GM12878 (cell line): ENCODE data around the gene CLEC16A. TPM values are rescaled to one million over a fixed set of nuclear protein-coding genes. Genes with fewer than 3 reads are reported as not detected.

ENCODE experiments used
- ATAC-seq: fragments of 200-7000 bp; cut with Tn5 transposase; 3 replicates; pipeline ENCODE4 v1.9.1; 2020; ENCODE audit warnings: mild to moderate bottlenecking, moderate library complexity
- BruUV-seq: library from RNA; stranded (reverse); fragments of 400-500 nt; replicated peaks from 2 replicates; lab custom pipeline; 2021; lab: Mats Ljungman, UMichigan
- CTCF ChIA-PET: fragments of 300-600 bp; sonication (Branson Sonifier 250); formaldehyde crosslinking; extraction: SDS; loops from one replicate; lab custom pipeline; 2021; ENCODE audit warnings: inconsistent platforms; lab: Yijun Ruan, JAX
- POLR2A ChIA-PET: fragments of 350-600 bp; formaldehyde crosslinking; extraction: SDS; loops from one replicate; lab custom pipeline; 2021; ENCODE audit warnings: inconsistent platforms; lab: Charles Lee
- RAD21 ChIA-PET: fragments of 300-600 bp; sonication (Branson Sonifier 250); formaldehyde crosslinking; loops from one replicate; lab custom pipeline; 2023; ENCODE audit warnings: antibody characterized with exemption; ENCODE audit not compliant: unreplicated experiment; lab: Charles Lee
- SMC1A ChIA-PET: fragments of 300-600 bp; sonication (Branson Sonifier 250); formaldehyde crosslinking; loops from one replicate; lab custom pipeline; 2023; ENCODE audit not compliant: unreplicated experiment, uncharacterized antibody; lab: Charles Lee
- DNase-seq: peaks from one replicate; pipeline ENCODE4 v3.0.0-alpha.2; 2011; ENCODE audit warnings: low read depth, low spot score
- FAIRE-seq: peaks from 3 replicates; lab custom pipeline; 2011; peaks lifted over from hg19 to GRCh38; lab: Jason Lieb, UNC
- H2AFZ ChIP-seq: 2 replicates; pipeline ENCODE4 v1.6.0; 2011; ENCODE audit warnings: low read depth, low read length, control low read depth; ENCODE audit not compliant: control insufficient read depth
- H3K27ac ChIP-seq: 2 replicates; pipeline ENCODE4 v1.5.1; 2011; ENCODE audit warnings: control low read depth; ENCODE audit not compliant: control insufficient read depth, insufficient read depth
- H3K27me3 ChIP-seq, 2 experiments: replicated peaks in 1 of 2; 2 replicates each; pipeline versions ENCODE4 v1.6.0 to v1.6.1; 2011; ENCODE audit warnings: low read length in 1 of 2; ENCODE audit not compliant: control insufficient read depth in 2 of 2, insufficient read depth in 2 of 2
- H3K36me3 ChIP-seq, 2 experiments: 2 replicates each; pipeline ENCODE4 v1.5.1; 2011; ENCODE audit warnings: low read length in 1 of 2; ENCODE audit not compliant: control insufficient read depth in 2 of 2, insufficient read depth in 2 of 2
- H3K4me1 ChIP-seq: 2 replicates; pipeline ENCODE4 v1.6.1; 2011; ENCODE audit warnings: mild to moderate bottlenecking, low read length, moderate library complexity, mixed read lengths; ENCODE audit not compliant: control insufficient read depth, insufficient read depth
- H3K4me2 ChIP-seq: 2 replicates; pipeline ENCODE4 v1.6.0; 2011; ENCODE audit warnings: control low read depth; ENCODE audit not compliant: control insufficient read depth, insufficient read depth
- H3K4me3 ChIP-seq: fragments of 200-600 bp; sonication (generic); 2 replicates; pipeline ENCODE4 v1.5.1; 2016
- H3K79me2 ChIP-seq: 2 replicates; pipeline ENCODE4 v1.6.0; 2011; ENCODE audit warnings: low read length; ENCODE audit not compliant: control insufficient read depth, insufficient read depth
- H3K9ac ChIP-seq: 2 replicates; pipeline ENCODE4 v1.8.0; 2011; ENCODE audit warnings: low read length, control low read depth, mixed read lengths; ENCODE audit not compliant: control insufficient read depth, insufficient read depth
- H3K9me3 ChIP-seq: replicated peaks from 3 replicates; pipeline ENCODE4 v1.5.1; 2011; ENCODE audit warnings: mild to moderate bottlenecking, low read length; ENCODE audit not compliant: control insufficient read depth, insufficient read depth
- H4K20me1 ChIP-seq: 2 replicates; pipeline ENCODE4 v1.6.0; 2011; ENCODE audit not compliant: control insufficient read depth, insufficient read depth
- BACH1 ChIP-seq: fragments of 450-650 bp; IDR thresholded peaks from 2 replicates; pipeline ENCODE4 v1.6.1; 2017; ENCODE audit warnings: mild to moderate bottlenecking, borderline replicate concordance
- BMI1 ChIP-seq: fragments of 450-650 bp; IDR thresholded peaks from 2 replicates; pipeline ENCODE4 v1.6.1; 2016; ENCODE audit warnings: mild to moderate bottlenecking, moderate library complexity, borderline replicate concordance
- CBX3 ChIP-seq: fragments of 200-600 bp; sonication (generic); IDR thresholded peaks from 2 replicates; pipeline ENCODE4 v1.6.1; 2016; ENCODE audit warnings: low read depth, borderline replicate concordance
- EGR1 ChIP-seq, 2 experiments: IDR thresholded peaks; 1 replicate in 1 of 2; 2 replicates in 1 of 2; pipeline ENCODE4 v1.6.1; 2011 to 2012; ENCODE audit warnings: low read depth in 2 of 2, low read length in 2 of 2, borderline replicate concordance in 1 of 2, mild to moderate bottlenecking in 1 of 2, moderate library complexity in 1 of 2
- FOXK2 ChIP-seq: fragments of 450-650 bp; IDR thresholded peaks from 2 replicates; pipeline ENCODE4 v1.6.1; 2017; ENCODE audit warnings: mild to moderate bottlenecking, moderate library complexity
- GABPA ChIP-seq: IDR thresholded peaks from 2 replicates; pipeline ENCODE4 v1.6.1; 2014; ENCODE audit warnings: antibody characterized with exemption, low read depth, mild to moderate bottlenecking, inconsistent platforms
- HDAC2 ChIP-seq: fragments of 200-600 bp; sonication (generic); IDR thresholded peaks from 2 replicates; pipeline ENCODE4 v1.6.1; 2017
- IRF4 ChIP-seq: IDR thresholded peaks from 2 replicates; pipeline ENCODE4 v1.6.1; 2011; ENCODE audit warnings: low read depth, low read length
- KLF5 ChIP-seq: fragments of 450-650 bp; IDR thresholded peaks from 2 replicates; pipeline ENCODE4 v1.6.1; 2014; ENCODE audit warnings: mild to moderate bottlenecking; ENCODE audit not compliant: partially characterized antibody
- MYB ChIP-seq: fragments of 150-350 bp; IDR thresholded peaks from 2 replicates; pipeline ENCODE4 v1.6.1; 2014; ENCODE audit warnings: mild to moderate bottlenecking, low read depth, low read length, borderline replicate concordance
- PAX5 ChIP-seq: IDR thresholded peaks from 2 replicates; pipeline ENCODE4 v1.6.1; 2011; ENCODE audit warnings: low read depth, low read length, borderline replicate concordance
- ZNF24 ChIP-seq: fragments of 450-650 bp; IDR thresholded peaks from 2 replicates; pipeline ENCODE4 v1.6.1; 2017; ENCODE audit warnings: antibody characterized with exemption, mild to moderate bottlenecking
- ZSCAN29 ChIP-seq: fragments of 450-650 bp; IDR thresholded peaks from 2 replicates; pipeline ENCODE4 v1.6.1; 2017; ENCODE audit warnings: mild to moderate bottlenecking, moderate library complexity
- WGBS: methylation state at CpG from one replicate; pipeline ENCODE4 v1.1.6; 2016; ENCODE audit warnings: low lambda C conversion rate; ENCODE audit not compliant: insufficient replicate concordance, insufficient coverage; ENCODE audit errors: missing lambda C conversion rate; 5-methylcytosine and 5-hydroxymethylcytosine counted together
- in situ Hi-C: fragments of 300-500 bp; cut with MboI; formaldehyde crosslinking; loops from 9 replicates; pipeline ENCODE4 v1.14.3; 2018; ENCODE audit warnings: mixed read lengths
- intact Hi-C: fragments of 100-400 bp; cut with micrococcal nuclease; formaldehyde crosslinking; loops from one replicate; pipeline ENCODE4 v1.14.2; 2022; ENCODE audit not compliant: unreplicated experiment
- polyA plus RNA-seq, 11 experiments: library from polyadenylated mRNA; depleted of rRNA in 4 of 11; unstranded in 6 of 11; stranded (reverse) in 5 of 11; fragments of >200 nt; fragmentation: Nextera tagmentation in 4 of 11; fragmentation: Illumina TruSeq in 1 of 11; extraction: Ambion mirVana in 4 of 11; extraction: Trizol in 1 of 11; gene quantifications; 1 replicate in 1 of 11; 2 replicates in 10 of 11; pipeline versions ENCODE4 v1.2.1 to v1.2.3, GENCODE V29; 2011 to 2016; ENCODE audit warnings: inconsistent platforms in 2 of 11, missing spikeins in 2 of 11, low read depth in 1 of 11
- total RNA-seq, 4 experiments: library from RNA; depleted of rRNA in 3 of 4; stranded (reverse); fragments of >200 nt in 3 of 4; fragmentation: Illumina TruSeq in 1 of 4; extraction: Trizol in 1 of 4; gene quantifications; 2 replicates each; pipeline versions ENCODE4 v1.2.1 to v1.2.3, GENCODE V29; 2013 to 2021
- TF ChIP-seq, protein P1 (sequence below): IDR thresholded peaks from 2 replicates; pipeline ENCODE4 v1.6.1; 2012; ENCODE audit warnings: mild to moderate bottlenecking, low read depth, low read length
- TF ChIP-seq, protein P2 (sequence below): fragments of 450-650 bp; conservative IDR thresholded peaks from 2 replicates; pipeline ENCODE4 v1.6.1; 2017; ENCODE audit warnings: mild to moderate bottlenecking, moderate library complexity

The CLEC16A gene
- total and polyA plus RNA-seq, 10 of the 15 experiments (the other 5 are each of a cell fraction or from before 2014, with no cell fraction given), result 1.5 to 28.8 (median 19.2) TPM

DNA sequence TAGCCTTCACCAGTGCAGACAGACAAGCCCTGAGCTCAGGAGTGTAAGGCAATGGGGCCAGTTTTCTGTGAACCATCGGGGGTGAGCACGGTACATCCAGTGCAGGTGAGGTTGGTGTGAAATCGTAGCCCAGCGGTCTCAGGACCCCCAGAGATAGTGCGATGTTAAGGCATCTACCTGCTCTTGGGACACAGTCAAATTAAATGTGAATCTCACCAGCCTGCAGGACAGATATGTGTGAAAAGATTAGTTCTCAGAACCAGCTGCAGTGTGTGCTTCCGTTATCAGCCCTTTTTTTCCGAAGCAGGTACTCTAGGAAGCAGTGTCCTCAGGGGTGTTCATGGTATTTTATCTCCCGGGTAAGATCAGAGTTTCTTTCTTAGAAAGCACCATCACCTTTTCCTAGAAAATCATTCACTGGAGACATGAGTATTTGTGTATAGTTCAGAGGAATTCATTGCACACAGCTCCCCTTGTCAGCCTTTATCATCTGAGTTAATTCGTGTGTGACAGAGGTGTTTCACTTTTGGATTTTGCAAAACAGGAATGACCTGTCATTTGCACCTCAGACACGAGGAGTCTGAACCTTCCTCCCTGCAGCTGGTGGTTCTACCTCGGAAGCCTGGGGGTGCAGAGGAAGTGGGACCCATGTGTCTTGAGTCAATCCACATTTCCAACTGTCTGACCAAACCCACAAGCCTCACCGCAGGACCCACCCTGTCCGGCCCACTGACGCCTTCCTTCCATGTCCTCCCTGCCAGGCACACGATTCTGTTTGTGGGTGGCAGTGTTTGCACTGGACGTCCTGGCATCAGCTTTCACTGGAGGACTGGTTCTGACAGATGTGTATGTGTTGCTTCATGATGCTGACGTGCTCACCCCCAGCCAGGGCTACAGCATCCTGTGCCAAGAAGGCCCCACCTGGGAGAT lies 107.8 kb downstream of the CLEC16A start (continued):
- 0 out of 3 replicates have a peak, but pooled peaks of 1 of the 2 experiments have one; percentile 39 for TF ChIP-seq EGR1 (IDR thresholded peaks at IDR 0.05; ENCODE audit: borderline replicate concordance in 1 of 2, low read depth in 2 of 2, low read length in 2 of 2)
- no peak for TF ChIP-seq GABPA
- TF ChIP-seq PAX5, result peak; percentile 47; the same call in 1 of the 2 replicates
- TF ChIP-seq HDAC2, result no peak
- TF ChIP-seq KLF5, result no peak
- no peak for TF ChIP-seq ZSCAN29
- no peak for TF ChIP-seq BMI1
- peak; percentile 65; the same call in 1 of the 2 replicates for TF ChIP-seq IRF4

DNA sequence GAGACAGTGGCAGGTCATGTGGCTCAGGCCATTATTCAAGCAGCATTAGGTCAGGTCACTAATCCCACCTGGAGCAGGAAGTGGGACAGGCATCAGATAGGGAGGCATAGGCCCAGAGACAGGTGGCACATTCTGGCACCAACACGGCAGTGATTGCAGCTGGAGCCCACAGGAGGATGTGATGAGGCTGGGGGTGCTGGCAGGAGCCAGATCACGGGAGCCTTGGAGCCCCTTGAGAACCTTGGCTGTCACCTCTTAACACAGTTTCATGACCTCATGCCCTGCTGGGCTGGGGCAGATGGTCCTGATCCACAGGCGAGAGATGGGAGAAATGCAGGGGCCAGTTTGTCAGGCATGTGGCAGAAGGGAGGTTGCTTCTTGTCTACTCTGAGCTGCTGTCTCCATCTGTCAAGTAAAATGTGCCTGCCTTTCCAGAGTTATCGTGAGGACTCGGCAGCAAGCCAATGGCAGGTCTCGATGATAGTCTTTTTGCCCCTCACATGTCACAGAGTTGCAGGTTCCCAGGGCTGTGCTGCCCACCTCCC lies 109.6 kb downstream of the CLEC16A start:
- Histone ChIP-seq H3K9me3 (no peaks in the 10 kb centered on the region), H3K36me3 (peaks cover 3 to 7% of the 10 kb centered on the region in 2 experiments; a peak in 3 of 4 replicates), H3K79me2 (no peaks in the 10 kb centered on the region), H3K4me3 (no peak overlapping the region), H3K27me3 (no peaks in the 10 kb centered on the region), H3K4me1 (peaks cover 25% of the 10 kb centered on the region), H3K9ac (no peak overlapping the region), H4K20me1 (no peaks in the 10 kb centered on the region), H3K4me2 (no peak overlapping the region), H3K27ac (no peak overlapping the region), H2AFZ (no peak overlapping the region)
- SMC1A ChIA-PET, result interaction anchor here (1.4 kb wide), 2 partner anchors 19 to 22 kb away, joined by 3 to 5 read pairs; no protein-coding TSS in a partner anchor
- DNase-seq, result no peak
- no TSS peak for BruUV-seq
- POLR2A ChIA-PET, result interaction anchor here (0.6 to 0.7 kb wide), 4 partner anchors 17 to 206 kb away, joined by 3 to 7 read pairs (median 4); no protein-coding TSS in a partner anchor
- in situ Hi-C loops, result no loop called here
- CTCF ChIA-PET, result interaction anchor here (0.6 to 1.5 kb wide), 4 partner anchors 19 to 68 kb away, joined by 3 to 4 read pairs (median 3); no protein-coding TSS in a partner anchor
- no peak for ATAC-seq
- 92% methylated on average over 6 of the region's 6 CpGs for WGBS
- FAIRE-seq, result no peak
- intact Hi-C loops, result no loop called here
- RAD21 ChIA-PET, result interaction anchor here (0.7 to 1.4 kb wide), 3 partner anchors 46 to 201 kb away, joined by 3 to 4 read pairs (median 4); no protein-coding TSS in a partner anchor
- TF ChIP-seq, protein P1, sequence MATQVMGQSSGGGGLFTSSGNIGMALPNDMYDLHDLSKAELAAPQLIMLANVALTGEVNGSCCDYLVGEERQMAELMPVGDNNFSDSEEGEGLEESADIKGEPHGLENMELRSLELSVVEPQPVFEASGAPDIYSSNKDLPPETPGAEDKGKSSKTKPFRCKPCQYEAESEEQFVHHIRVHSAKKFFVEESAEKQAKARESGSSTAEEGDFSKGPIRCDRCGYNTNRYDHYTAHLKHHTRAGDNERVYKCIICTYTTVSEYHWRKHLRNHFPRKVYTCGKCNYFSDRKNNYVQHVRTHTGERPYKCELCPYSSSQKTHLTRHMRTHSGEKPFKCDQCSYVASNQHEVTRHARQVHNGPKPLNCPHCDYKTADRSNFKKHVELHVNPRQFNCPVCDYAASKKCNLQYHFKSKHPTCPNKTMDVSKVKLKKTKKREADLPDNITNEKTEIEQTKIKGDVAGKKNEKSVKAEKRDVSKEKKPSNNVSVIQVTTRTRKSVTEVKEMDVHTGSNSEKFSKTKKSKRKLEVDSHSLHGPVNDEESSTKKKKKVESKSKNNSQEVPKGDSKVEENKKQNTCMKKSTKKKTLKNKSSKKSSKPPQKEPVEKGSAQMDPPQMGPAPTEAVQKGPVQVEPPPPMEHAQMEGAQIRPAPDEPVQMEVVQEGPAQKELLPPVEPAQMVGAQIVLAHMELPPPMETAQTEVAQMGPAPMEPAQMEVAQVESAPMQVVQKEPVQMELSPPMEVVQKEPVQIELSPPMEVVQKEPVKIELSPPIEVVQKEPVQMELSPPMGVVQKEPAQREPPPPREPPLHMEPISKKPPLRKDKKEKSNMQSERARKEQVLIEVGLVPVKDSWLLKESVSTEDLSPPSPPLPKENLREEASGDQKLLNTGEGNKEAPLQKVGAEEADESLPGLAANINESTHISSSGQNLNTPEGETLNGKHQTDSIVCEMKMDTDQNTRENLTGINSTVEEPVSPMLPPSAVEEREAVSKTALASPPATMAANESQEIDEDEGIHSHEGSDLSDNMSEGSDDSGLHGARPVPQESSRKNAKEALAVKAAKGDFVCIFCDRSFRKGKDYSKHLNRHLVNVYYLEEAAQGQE, result no peak
- no peak for TF ChIP-seq BACH1
- TF ChIP-seq MYB, result no peak
- TF ChIP-seq CBX3, result no peak
- no peak for TF ChIP-seq ZNF24
- TF ChIP-seq FOXK2, result no peak
- TF ChIP-seq, protein P2, sequence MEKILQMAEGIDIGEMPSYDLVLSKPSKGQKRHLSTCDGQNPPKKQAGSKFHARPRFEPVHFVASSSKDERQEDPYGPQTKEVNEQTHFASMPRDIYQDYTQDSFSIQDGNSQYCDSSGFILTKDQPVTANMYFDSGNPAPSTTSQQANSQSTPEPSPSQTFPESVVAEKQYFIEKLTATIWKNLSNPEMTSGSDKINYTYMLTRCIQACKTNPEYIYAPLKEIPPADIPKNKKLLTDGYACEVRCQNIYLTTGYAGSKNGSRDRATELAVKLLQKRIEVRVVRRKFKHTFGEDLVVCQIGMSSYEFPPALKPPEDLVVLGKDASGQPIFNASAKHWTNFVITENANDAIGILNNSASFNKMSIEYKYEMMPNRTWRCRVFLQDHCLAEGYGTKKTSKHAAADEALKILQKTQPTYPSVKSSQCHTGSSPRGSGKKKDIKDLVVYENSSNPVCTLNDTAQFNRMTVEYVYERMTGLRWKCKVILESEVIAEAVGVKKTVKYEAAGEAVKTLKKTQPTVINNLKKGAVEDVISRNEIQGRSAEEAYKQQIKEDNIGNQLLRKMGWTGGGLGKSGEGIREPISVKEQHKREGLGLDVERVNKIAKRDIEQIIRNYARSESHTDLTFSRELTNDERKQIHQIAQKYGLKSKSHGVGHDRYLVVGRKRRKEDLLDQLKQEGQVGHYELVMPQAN, result no peak
